Karpas-422 (cell line): Measurements from ENCODE around the gene TMEM132C. TPM values are rescaled to one million over a fixed set of nuclear protein-coding genes. Genes with fewer than 3 reads are reported as not detected.

ENCODE experiments used
- DNase-seq: peaks from one replicate; pipeline ENCODE4 v3.0.0-alpha.2; 2015
- H2AFZ ChIP-seq: fragments of 200-600 bp; sonication (generic); 2 replicates; pipeline ENCODE4 v1.6.1; 2014; ENCODE audit warnings: antibody characterized with exemption, low read length, mixed read lengths
- H3K27ac ChIP-seq: fragments of 200-600 bp; sonication (generic); 2 replicates; pipeline ENCODE4 v1.5.1; 2014; ENCODE audit warnings: mild to moderate bottlenecking, low read length, moderate library complexity
- H3K27me3 ChIP-seq: fragments of 200-600 bp; sonication (generic); 2 replicates; pipeline ENCODE4 v1.6.1; 2014; ENCODE audit warnings: low read length, mixed read lengths
- H3K36me3 ChIP-seq: fragments of 200-600 bp; sonication (generic); 2 replicates; pipeline ENCODE4 v1.6.1; 2014; ENCODE audit warnings: low read length, mixed read lengths; ENCODE audit not compliant: insufficient read depth
- H3K4me1 ChIP-seq: fragments of 200-600 bp; sonication (generic); 2 replicates; pipeline ENCODE4 v1.6.1; 2014; ENCODE audit warnings: mild to moderate bottlenecking, low read length, mixed read lengths
- H3K4me2 ChIP-seq: fragments of 200-600 bp; sonication (generic); 2 replicates; pipeline ENCODE4 v1.6.1; 2014; ENCODE audit warnings: low read length, low read depth, mild to moderate bottlenecking; ENCODE audit not compliant: poor library complexity, severe bottlenecking
- H3K4me3 ChIP-seq: fragments of 200-600 bp; sonication (generic); 2 replicates; pipeline ENCODE4 v1.5.1; 2014; ENCODE audit warnings: mild to moderate bottlenecking, antibody characterized with exemption, low read length, mixed read lengths
- H3K79me2 ChIP-seq: fragments of 200-600 bp; sonication (generic); 2 replicates; pipeline ENCODE4 v1.6.1; 2014; ENCODE audit warnings: mild to moderate bottlenecking, low read length, mixed read lengths
- H3K9ac ChIP-seq: fragments of 200-600 bp; sonication (generic); 2 replicates; pipeline ENCODE4 v1.6.0; 2014; ENCODE audit warnings: low read length
- H3K9me2 ChIP-seq: fragments of 200-600 bp; sonication (generic), shearing (Covaris generic); replicated peaks from 2 replicates; pipeline ENCODE4 v1.6.0; 2014; ENCODE audit warnings: mild to moderate bottlenecking, low read length, moderate library complexity; ENCODE audit not compliant: insufficient read depth
- H3K9me3 ChIP-seq: fragments of 300-700, 200-600 bp; sonication (generic); 2 replicates; pipeline ENCODE4 v1.6.1; 2014; ENCODE audit warnings: low read length, mixed read lengths
- H4K20me1 ChIP-seq: fragments of 200-600 bp; sonication (generic); 2 replicates; pipeline ENCODE4 v1.6.1; 2014; ENCODE audit warnings: mild to moderate bottlenecking, antibody characterized with exemption, low read length, low read depth; ENCODE audit not compliant: insufficient read depth
- total RNA-seq: library from RNA; depleted of rRNA; stranded (reverse); fragments of >200 nt; shearing (Covaris generic); gene quantifications from 2 replicates; pipeline ENCODE4 v1.2.3, GENCODE V29; 2014; ENCODE audit warnings: low replicate concordance

The TMEM132C gene
- total RNA-seq, 1 experiment from 2014 or later = not detected

DNA sequence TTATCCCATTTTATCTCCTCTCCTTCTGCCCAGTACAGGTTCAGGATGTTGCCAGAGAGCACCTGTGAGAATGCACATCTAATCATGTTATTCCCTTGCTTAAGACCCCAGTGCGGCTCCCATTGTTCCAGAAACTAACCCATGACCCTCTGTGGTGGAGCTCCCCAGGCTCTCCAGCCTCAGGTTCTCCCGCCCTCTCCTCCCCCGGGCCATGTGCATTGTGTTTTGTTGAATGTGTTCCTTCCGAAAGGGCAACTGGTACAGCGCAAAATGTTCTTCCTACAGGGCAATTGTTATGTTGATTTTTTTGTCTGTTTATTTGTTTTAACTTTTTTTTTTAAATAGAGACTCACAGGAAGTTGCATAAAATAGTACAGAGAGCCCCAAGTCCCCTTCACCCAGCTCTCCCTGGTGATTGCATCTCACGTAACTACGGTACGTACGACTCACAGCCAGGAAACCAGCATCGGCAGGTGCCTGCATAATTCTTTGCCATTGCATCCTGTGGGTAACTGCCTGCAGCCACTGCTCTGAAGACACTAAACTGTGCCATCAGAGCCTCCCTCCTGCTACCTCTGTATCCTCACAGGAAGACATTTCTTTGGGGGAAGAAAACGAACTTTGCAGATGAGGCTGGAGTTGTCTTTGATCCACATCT is 31.2 kb downstream of the TMEM132C start:
- Histone ChIP-seq H3K27ac (no peak overlapping the region), H3K27me3 (no peaks in the 10 kb centered on the region), H3K4me1 (no peaks in the 10 kb centered on the region), H3K9me3 (no peaks in the 10 kb centered on the region), H3K79me2 (no peaks in the 10 kb centered on the region), H2AFZ (no peak overlapping the region), H3K4me3 (no peak overlapping the region), H3K9me2 (no peaks in the 10 kb centered on the region), H3K4me2 (no peak overlapping the region), H3K36me3 (no peaks in the 10 kb centered on the region), H3K9ac (no peak overlapping the region), H4K20me1 (no peaks in the 10 kb centered on the region)
- no peak for DNase-seq

DNA sequence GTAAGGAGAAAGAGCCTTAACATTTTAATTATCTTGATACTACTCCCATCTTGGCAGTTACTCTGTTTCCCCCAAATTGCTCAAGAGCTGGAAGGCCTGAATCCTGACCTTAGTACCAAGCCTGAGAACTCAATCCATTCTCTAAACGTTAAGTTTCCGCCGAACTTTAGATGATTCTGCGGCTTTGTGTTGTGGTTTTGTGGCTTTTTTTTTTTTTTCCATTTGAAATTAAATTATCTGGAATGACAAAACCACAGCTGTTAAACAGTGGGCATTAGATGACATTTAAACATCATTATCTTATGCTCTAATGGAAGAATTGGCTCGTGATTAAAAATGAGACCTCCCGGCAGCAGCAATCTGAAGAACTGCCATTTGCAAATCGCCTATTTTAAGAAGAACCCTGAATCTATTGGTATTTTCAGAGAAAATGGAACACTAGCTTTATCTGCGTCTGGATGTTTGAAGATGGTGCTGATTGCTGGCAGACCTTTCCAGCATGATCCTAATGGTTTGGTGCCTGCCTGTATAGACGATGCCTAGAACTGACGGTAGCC is 38.4 kb downstream of the TMEM132C start:
- Histone ChIP-seq H3K36me3 (no peaks in the 10 kb centered on the region), H3K27ac (no peak overlapping the region)

DNA sequence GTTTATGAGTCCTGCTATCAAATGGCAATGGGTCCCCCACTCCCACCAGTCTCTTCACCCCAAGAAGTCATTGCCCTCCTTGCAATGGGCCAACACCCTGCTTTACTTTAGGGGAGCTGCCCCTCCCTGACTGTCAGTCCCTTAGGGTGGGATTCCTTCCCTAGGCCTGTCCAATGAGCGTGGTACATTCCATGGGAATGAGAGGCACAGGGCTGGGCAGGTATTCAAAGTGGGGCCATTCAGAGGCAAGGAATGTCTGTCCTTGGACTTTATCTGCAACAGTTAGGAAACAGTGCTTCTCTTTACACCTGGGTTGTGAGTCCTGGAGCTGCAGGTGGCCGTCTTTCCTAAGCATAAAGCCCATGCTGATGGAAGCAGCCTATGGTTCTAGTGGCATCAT is 40.8 kb downstream of the TMEM132C start:
- Histone ChIP-seq H3K9me3 (no peaks in the 10 kb centered on the region), H2AFZ (no peak overlapping the region), H3K79me2 (no peaks in the 10 kb centered on the region), H4K20me1 (no peaks in the 10 kb centered on the region), H3K27me3 (no peaks in the 10 kb centered on the region), H3K4me3 (no peak overlapping the region), H3K9me2 (no peaks in the 10 kb centered on the region), H3K36me3 (no peaks in the 10 kb centered on the region), H3K4me1 (no peaks in the 10 kb centered on the region), H3K27ac (no peak overlapping the region), H3K4me2 (no peak overlapping the region), H3K9ac (no peak overlapping the region)
- no peak for DNase-seq

More for the DNA sequence above, 38.4 kb downstream of the TMEM132C start:
- Histone ChIP-seq H3K79me2 (no peaks in the 10 kb centered on the region), H3K9me3 (no peaks in the 10 kb centered on the region), H3K4me3 (no peak overlapping the region), H3K9me2 (no peaks in the 10 kb centered on the region), H3K27me3 (no peaks in the 10 kb centered on the region), H3K4me1 (no peaks in the 10 kb centered on the region), H2AFZ (no peak overlapping the region), H3K4me2 (no peak overlapping the region), H3K9ac (no peak overlapping the region), H4K20me1 (no peaks in the 10 kb centered on the region)
- DNase-seq = no peak

DNA sequence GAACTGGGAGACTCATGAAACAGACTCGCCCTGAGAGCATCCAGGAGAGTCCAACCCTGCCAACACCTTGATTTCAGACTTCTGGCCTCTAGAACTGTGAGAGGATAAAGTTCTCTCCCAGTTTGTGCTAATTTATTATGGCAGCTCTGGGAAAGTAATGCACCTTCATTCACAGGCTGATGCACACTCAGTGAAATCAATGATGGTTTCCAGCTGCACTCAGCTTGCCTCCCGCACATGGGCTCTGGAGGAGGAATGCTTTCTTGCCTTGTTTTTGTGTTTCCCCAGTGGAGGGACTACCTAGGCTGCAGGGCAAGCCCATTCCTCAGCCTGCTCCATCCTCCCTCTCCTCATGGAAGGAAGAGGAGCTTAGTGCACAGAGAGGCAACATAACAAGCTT is 45.7 kb downstream of the TMEM132C start:
- Histone ChIP-seq H3K9ac (no peak overlapping the region), H2AFZ (no peak overlapping the region), H3K9me3 (no peaks in the 10 kb centered on the region)

DNA sequence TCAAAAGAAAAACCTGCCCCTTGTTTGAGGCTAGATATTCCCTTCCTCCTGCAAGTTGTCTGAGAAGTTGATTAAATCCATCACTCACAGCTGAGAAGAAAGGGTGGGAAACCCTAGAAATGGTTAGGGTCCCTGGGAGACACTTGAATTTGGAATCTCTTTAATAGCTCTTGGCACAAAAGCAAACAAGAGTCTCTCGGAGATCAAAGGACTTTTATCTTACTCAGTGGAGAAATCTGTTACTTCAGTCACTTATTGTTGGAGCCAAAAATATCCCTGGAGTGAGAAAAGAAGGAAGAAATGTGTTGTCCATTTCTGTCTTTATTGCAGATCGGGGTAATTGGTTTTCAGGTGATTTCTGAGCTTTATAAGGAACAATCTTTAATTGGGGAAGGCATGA is 47.0 kb downstream of the TMEM132C start:
- Histone ChIP-seq H2AFZ (no peak overlapping the region), H3K4me1 (no peaks in the 10 kb centered on the region), H4K20me1 (no peaks in the 10 kb centered on the region), H3K79me2 (no peaks in the 10 kb centered on the region), H3K9me3 (no peaks in the 10 kb centered on the region), H3K27ac (no peak overlapping the region), H3K9ac (no peak overlapping the region), H3K9me2 (no peaks in the 10 kb centered on the region), H3K27me3 (no peaks in the 10 kb centered on the region), H3K4me3 (no peak overlapping the region), H3K36me3 (no peaks in the 10 kb centered on the region), H3K4me2 (no peak overlapping the region)
- DNase-seq = no peak

More for the DNA sequence above, 45.7 kb downstream of the TMEM132C start:
- Histone ChIP-seq H3K27me3 (no peaks in the 10 kb centered on the region), H3K4me3 (no peak overlapping the region), H3K4me2 (no peak overlapping the region), H3K27ac (no peak overlapping the region), H3K4me1 (no peaks in the 10 kb centered on the region), H3K9me2 (no peaks in the 10 kb centered on the region), H3K36me3 (no peaks in the 10 kb centered on the region), H4K20me1 (no peaks in the 10 kb centered on the region), H3K79me2 (no peaks in the 10 kb centered on the region)
- no peak for DNase-seq

DNA sequence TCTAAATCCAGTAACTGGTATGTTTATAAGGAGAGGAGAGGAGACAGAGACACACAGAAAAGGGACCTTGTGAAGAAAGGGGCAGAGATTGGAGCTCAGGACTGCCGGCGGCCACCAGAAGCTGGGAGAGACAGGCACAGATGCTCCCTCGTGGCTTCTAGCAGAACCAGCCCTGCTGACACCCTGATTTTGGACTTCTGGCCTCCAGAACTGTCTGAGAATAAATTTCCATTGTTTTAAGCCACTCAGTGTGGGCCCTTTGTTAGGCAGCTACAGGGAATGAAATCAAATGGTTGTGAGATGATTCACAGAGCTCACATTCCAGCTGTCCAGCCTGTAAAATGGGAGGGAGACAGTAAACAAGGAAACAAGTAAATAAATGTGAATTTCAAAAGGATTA is 47.6 kb downstream of the TMEM132C start:
- H3K9me2 ChIP-seq = no peaks in the 10 kb centered on the region
- H3K4me2 ChIP-seq = no peak overlapping the region
- H3K27me3 ChIP-seq = no peaks in the 10 kb centered on the region
- no peak overlapping the region for H3K9ac ChIP-seq
- H4K20me1 ChIP-seq = no peaks in the 10 kb centered on the region
- H3K4me1 ChIP-seq = no peaks in the 10 kb centered on the region
- no peak for DNase-seq
- no peaks in the 10 kb centered on the region for H3K9me3 ChIP-seq
- no peak overlapping the region for H3K4me3 ChIP-seq
- no peaks in the 10 kb centered on the region for H3K36me3 ChIP-seq
- no peak overlapping the region for H2AFZ ChIP-seq
- no peak overlapping the region for H3K27ac ChIP-seq
- H3K79me2 ChIP-seq = no peaks in the 10 kb centered on the region

DNA sequence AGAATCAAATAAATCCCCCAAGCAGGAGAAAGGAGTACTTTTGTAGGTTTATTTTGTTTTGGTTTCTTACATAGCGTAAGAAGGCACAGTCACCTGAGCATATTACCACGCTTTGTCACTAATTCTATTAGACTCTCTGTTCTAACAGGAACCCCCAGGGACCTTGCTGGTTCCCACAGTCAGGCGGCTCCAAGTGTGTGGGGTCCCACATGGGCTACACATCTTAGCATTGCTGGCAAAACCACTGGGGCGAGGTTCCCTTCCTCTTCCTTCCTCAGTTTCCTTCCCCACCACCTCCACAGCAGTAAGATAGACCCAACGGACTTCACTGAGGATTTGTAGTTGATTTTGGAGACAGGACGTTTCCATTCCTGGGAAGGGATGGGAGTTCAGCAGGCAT is 49.1 kb downstream of the TMEM132C start:
- H3K27ac ChIP-seq = no peak overlapping the region

DNA sequence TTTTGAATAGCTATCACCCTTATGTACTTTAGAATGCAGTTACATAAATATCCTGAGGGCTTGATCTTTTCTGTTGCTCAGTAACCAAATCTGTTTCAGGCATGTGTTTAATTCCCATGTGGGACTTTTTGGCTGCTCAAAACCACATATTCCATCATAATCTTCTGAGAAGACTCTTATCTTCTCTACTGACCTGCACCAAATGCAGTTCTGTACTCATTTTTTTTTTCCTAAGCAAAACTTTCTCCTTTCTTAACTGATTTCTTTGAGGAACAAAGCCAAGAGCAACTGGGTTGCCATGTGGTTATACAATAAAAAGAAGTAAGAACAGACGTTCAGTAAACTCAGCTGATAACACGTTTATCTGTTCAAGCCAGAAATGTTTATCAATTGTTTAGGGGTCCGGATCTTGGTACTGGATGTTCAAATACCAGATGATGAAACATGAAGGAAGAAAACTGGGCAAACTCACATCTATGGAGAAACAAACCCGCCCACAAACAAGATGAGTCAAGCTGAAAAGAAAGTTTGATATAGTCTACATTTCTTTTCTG is 50.1 kb downstream of the TMEM132C start:
- no peak for DNase-seq
- Histone ChIP-seq H3K4me1 (no peaks in the 10 kb centered on the region), H2AFZ (no peak overlapping the region), H3K27ac (no peak overlapping the region), H3K36me3 (no peaks in the 10 kb centered on the region), H4K20me1 (no peaks in the 10 kb centered on the region), H3K4me2 (no peak overlapping the region), H3K9me2 (0 out of 2 replicates have a peak, but pooled peaks cover 2% of the 10 kb centered on the region), H3K9me3 (no peaks in the 10 kb centered on the region), H3K27me3 (no peaks in the 10 kb centered on the region), H3K9ac (no peak overlapping the region), H3K4me3 (no peak overlapping the region), H3K79me2 (no peaks in the 10 kb centered on the region)

More for the DNA sequence above, 49.1 kb downstream of the TMEM132C start:
- no peak overlapping the region for H3K9ac ChIP-seq
- no peaks in the 10 kb centered on the region for H3K36me3 ChIP-seq
- no peaks in the 10 kb centered on the region for H3K4me1 ChIP-seq
- H3K27me3 ChIP-seq = no peaks in the 10 kb centered on the region
- no peaks in the 10 kb centered on the region for H3K79me2 ChIP-seq
- no peak overlapping the region for H3K4me3 ChIP-seq
- 0 out of 2 replicates have a peak, but pooled peaks cover 2% of the 10 kb centered on the region for H3K9me2 ChIP-seq
- H2AFZ ChIP-seq = no peak overlapping the region
- DNase-seq = no peak
- H3K4me2 ChIP-seq = no peak overlapping the region
- no peaks in the 10 kb centered on the region for H3K9me3 ChIP-seq
- H4K20me1 ChIP-seq = no peaks in the 10 kb centered on the region
